Measurements from ENCODE around the gene FAAP100.

Gene FAAP100

GRCh38 chr17:81529437-81529803, 22.7 kb downstream of the FAAP100 start:
- no peak for TF ChIP-seq CTCF (IDR thresholded peaks at IDR 0.05; ENCODE audit: insufficient read depth, low read depth, low read length, missing control alignments)
- DNase-seq (ENCODE audit: low read depth): no peak
- H3K4me3 ChIP-seq (ENCODE audit: low read length): no peak overlapping the region

- no peak overlapping the region for H3K4me3 ChIP-seq (ENCODE audit: low read length)
- DNase-seq (ENCODE audit: low read depth): no peak
- TF ChIP-seq CTCF (IDR thresholded peaks at IDR 0.05; ENCODE audit: insufficient read depth, low read depth, low read length, missing control alignments): no peak
Observed at GRCh38 chr17:81528651-81529436, 23.3 kb downstream of the FAAP100 start.

GRCh38 chr17:81528384-81528650, 23.8 kb downstream of the FAAP100 start:
- no peak for DNase-seq (ENCODE audit: low read depth)
- H3K4me3 ChIP-seq (ENCODE audit: low read length): no peak overlapping the region
- TF ChIP-seq CTCF (IDR thresholded peaks at IDR 0.05; ENCODE audit: insufficient read depth, low read depth, low read length, missing control alignments): no peak

- TF ChIP-seq CTCF (IDR thresholded peaks at IDR 0.05; ENCODE audit: insufficient read depth, low read depth, low read length, missing control alignments): no peak
- no peak for DNase-seq (ENCODE audit: low read depth)
- no peak within 1 kb of the TSS for H3K4me3 ChIP-seq (ENCODE audit: low read length)
Observed at GRCh38 chr17:81527591-81528383, 24.4 kb downstream of the FAAP100 start, which contains the start of gene FSCN2. FSCN2 (plus strand) TSS chr17:81528377; CDS start chr17:81528532, 155 bp downstream.

GRCh38 chr17:81526662-81527571, 25.2 kb downstream of the FAAP100 start:
- no peak overlapping the region for H3K4me3 ChIP-seq (ENCODE audit: low read length)
- TF ChIP-seq CTCF (IDR thresholded peaks at IDR 0.05; ENCODE audit: insufficient read depth, low read depth, low read length, missing control alignments): no peak
- DNase-seq (ENCODE audit: low read depth): no peak

GRCh38 chr17:81524865-81525159, 27.3 kb downstream of the FAAP100 start:
- no peak overlapping the region for H3K4me3 ChIP-seq (ENCODE audit: low read length)
- TF ChIP-seq CTCF (IDR thresholded peaks at IDR 0.05; ENCODE audit: insufficient read depth, low read depth, low read length, missing control alignments): no peak
- no peak for DNase-seq (ENCODE audit: low read depth)

All from epithelial cell of esophagus (primary cell).